Kidney (tissue), 22 donors: ENCODE results near the gene DUXA. TPM values are rescaled to one million over a fixed set of nuclear protein-coding genes. Genes with fewer than 3 reads are reported as not detected.
"Not testable (repeated sequence)": the region's sequence is repeated elsewhere in the genome, so short reads cannot be mapped to it uniquely, and the experiment has no call there.

Source experiments
- DNase-seq, 5 donors: peaks; one replicate each; pipeline ENCODE4 v3.0.0-alpha.2; 2013 to 2020
- FAIRE-seq: peaks from 2 replicates; lab custom pipeline; 2012; peaks lifted over from hg19 to GRCh38; lab: Jason Lieb, UNC
- H3K27ac ChIP-seq, 2 donors: one replicate each; pipeline ENCODE4 v1.7.0; 2013; ENCODE audit warnings: low read depth in 2 of 2, low read length in 2 of 2, inconsistent platforms in 1 of 2
- H3K27me3 ChIP-seq: one replicate; pipeline ENCODE4 v1.7.1; 2013; ENCODE audit warnings: low read length, inconsistent platforms; ENCODE audit not compliant: control insufficient read depth, insufficient read depth
- H3K36me3 ChIP-seq, 3 donors: one replicate each; pipeline versions ENCODE4 v1.7.0 to v1.7.1; 2013; ENCODE audit warnings: low read length in 3 of 3, control low read depth in 1 of 3, inconsistent platforms in 1 of 3; ENCODE audit not compliant: insufficient read depth in 3 of 3, control insufficient read depth in 2 of 3
- H3K4me1 ChIP-seq, 3 donors: one replicate each; pipeline versions ENCODE4 v1.7.0 to v1.7.1; 2013; ENCODE audit warnings: low read length in 3 of 3, inconsistent platforms in 1 of 3, low read depth in 1 of 3; ENCODE audit not compliant: control insufficient read depth in 2 of 3, insufficient read depth in 2 of 3
- H3K4me3 ChIP-seq, 3 donors: one replicate each; pipeline versions ENCODE4 v1.7.0 to v1.8.1; 2013; ENCODE audit warnings: low read length in 3 of 3, control low read depth in 1 of 3, inconsistent platforms in 1 of 3
- H3K9ac ChIP-seq, 3 donors: one replicate each; pipeline versions ENCODE4 v1.7.0 to v1.7.1; 2013; ENCODE audit warnings: low read length in 3 of 3, control low read depth in 1 of 3, inconsistent platforms in 1 of 3
- H3K9me3 ChIP-seq, 3 donors: one replicate each; pipeline versions ENCODE4 v1.7.0 to v1.7.1; 2013; ENCODE audit warnings: low read length in 3 of 3, control low read depth in 1 of 3, inconsistent platforms in 1 of 3; ENCODE audit not compliant: control insufficient read depth in 2 of 3, insufficient read depth in 1 of 3
- CTCF ChIP-seq: IDR thresholded peaks from 3 replicates; pipeline ENCODE4 v1.5.1; 2012; ENCODE audit warnings: mild to moderate bottlenecking, moderate library complexity, borderline replicate concordance; ENCODE audit not compliant: insufficient read depth; ENCODE audit errors: extremely low read depth
- intact Hi-C: fragments of 100-400 bp; cut with DNase I; formaldehyde crosslinking; loops from one replicate; pipeline ENCODE4 v1.11.1; 2022
- long read RNA-seq, 10 donors: library from polyadenylated mRNA in 1 of 10; unstranded in 1 of 10; transcript quantifications; one replicate each; pipeline ENCODE4 v2.0.0 and lab custom pipeline, GENCODE V29; 2021 to 2026
- polyA plus RNA-seq: library from polyadenylated mRNA; stranded (reverse); fragments of 350-450 nt; fragmentation: Illumina TruSeq; extraction: RNeasy Lipid Tissue Mini Kit (QIAGEN cat#74804); gene quantifications from one replicate; pipeline ENCODE4 v1.2.3, GENCODE V29; 2014; ENCODE audit warnings: low read depth, low replicate concordance; ENCODE audit not compliant: insufficient read depth
- total RNA-seq: library from RNA; stranded (reverse); fragmentation: NEBNext Ultra II Directional; extraction: Animal tissue kit (Norgen Biotek cat#: 25700); gene quantifications from one replicate; pipeline ENCODE4 v1.2.1, GENCODE V29; 2021
- donor health status: control.
- donor health status: control.
- donor health status: control.
- donor health status: control.
- donor health status: control.
- donor health status: DM: yes; HTN: yes; CAD: no.
- donor health status: Normal renal cell carcinoma (clear cell type).

DUXA gene
- total RNA-seq (not detected), polyA plus RNA-seq (not detected)
- long read RNA-seq, donor 1: 0 reads
- long read RNA-seq, donor 2: 0 reads
- long read RNA-seq, donor 3: 0 reads
- long read RNA-seq, donor 4: 0 reads
- long read RNA-seq, donor 5: 0 reads
- long read RNA-seq, donor 6: 0 reads
- long read RNA-seq, donor 7: 0 reads
- long read RNA-seq, donor 8: 0 reads
- long read RNA-seq, donor 9: 0 reads
- long read RNA-seq, donor 10: 0 reads

GRCh38 chr19:57167385-57167784 lies at the start of gene DUXA:
Gene DUXA (minus strand): TSS chr19:57167485. CDS start chr19:57167443, 42 bp downstream.
- no peaks in the 10 kb centered on the region for H3K4me1 ChIP-seq
- intact Hi-C loops: no loop called here
- no peak within 1 kb of the TSS for H3K4me3 ChIP-seq
- H3K9ac ChIP-seq: no peak within 1 kb of the TSS
- no peak within 1 kb of the TSS for H3K27ac ChIP-seq
- DNase-seq (no peak), FAIRE-seq (no peak)
- no peaks in the 10 kb centered on the region for H3K27me3 ChIP-seq
- H3K9me3 ChIP-seq: no peaks in the 10 kb centered on the region
- H3K36me3 ChIP-seq: no peaks in the 10 kb centered on the region
- no peak for TF ChIP-seq CTCF

GRCh38 chr19:57212109-57212508 lies 44.8 kb upstream of the DUXA start:
- Histone ChIP-seq H3K9me3 (no peaks in the 10 kb centered on the region), H3K36me3 (peaks cover 11 to 42% (median 37%) of the 10 kb centered on the region in 3 donors)

GRCh38 chr19:57210381-57210780 lies 43.1 kb upstream of the DUXA start:
- H3K27me3 ChIP-seq: no peaks in the 10 kb centered on the region
- intact Hi-C loops: no loop called here
- no peaks in the 10 kb centered on the region for H3K4me1 ChIP-seq
- peaks cover 9 to 47% (median 42%) of the 10 kb centered on the region in 3 donors for H3K36me3 ChIP-seq
- no peak overlapping the region for H3K9ac ChIP-seq
- TF ChIP-seq CTCF: no peak
- FAIRE-seq (no peak), DNase-seq (no peak)
- H3K4me3 ChIP-seq: no peak overlapping the region
- H3K9me3 ChIP-seq: no peaks in the 10 kb centered on the region
- no peak overlapping the region for H3K27ac ChIP-seq

More at GRCh38 chr19:57212109-57212508, 44.8 kb upstream of the DUXA start:
- Histone ChIP-seq H3K4me3 (no peak overlapping the region), H3K9ac (no peak overlapping the region), H3K27me3 (no peaks in the 10 kb centered on the region), H3K4me1 (no peaks in the 10 kb centered on the region), H3K27ac (no peak overlapping the region)
- FAIRE-seq (no peak), DNase-seq (no peak)
- intact Hi-C loops: no loop called here
- TF ChIP-seq CTCF: no peak

DNA sequence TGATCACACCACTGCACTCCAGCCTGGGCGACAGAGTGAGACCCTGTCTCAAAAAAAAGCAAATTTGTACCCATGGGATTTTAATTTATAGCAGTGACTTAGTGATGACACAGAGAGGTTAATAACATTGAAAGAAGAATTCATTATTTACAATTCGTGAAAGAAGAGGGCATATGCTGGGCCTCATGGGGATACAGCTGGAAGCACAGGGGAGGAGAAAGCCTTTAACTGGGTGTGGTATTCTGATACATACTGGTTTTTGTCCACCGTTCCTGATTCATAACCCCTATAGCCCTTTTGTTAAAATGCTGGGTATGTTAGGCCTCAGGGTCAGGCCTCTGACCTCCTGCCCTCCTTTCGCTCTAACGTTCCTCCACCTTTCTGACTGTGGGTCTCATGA lies 34.9 kb upstream of the DUXA start:
- Histone ChIP-seq H3K9ac (no peak overlapping the region), H3K9me3 (no peaks in the 10 kb centered on the region), H3K4me1 (no peaks in the 10 kb centered on the region), H3K27ac (no peak overlapping the region), H3K4me3 (no peak overlapping the region), H3K27me3 (no peaks in the 10 kb centered on the region), H3K36me3 (peaks cover 3 to 21% (median 16%) of the 10 kb centered on the region in 3 donors)
- no peak for FAIRE-seq
- no peak for DNase-seq
- intact Hi-C loops: no loop called here
- TF ChIP-seq CTCF: no peak

GRCh38 chr19:57197874-57198273 lies 30.6 kb upstream of the DUXA start:
- H3K9me3 ChIP-seq, intact Hi-C loops, H3K9ac ChIP-seq, H3K27me3 ChIP-seq, FAIRE-seq, DNase-seq, H3K4me3 ChIP-seq, H3K4me1 ChIP-seq, H3K27ac ChIP-seq: not testable (repeated sequence)
- peaks cover 12 to 40% (median 31%) of the 10 kb centered on the region in 3 donors for H3K36me3 ChIP-seq
